DOHH2 (cell line): Measurements from ENCODE around the gene CLDN3.

Experiments used
- H3F3A ChIP-seq: fragments of 200-600 bp; sonication (generic), shearing (Covaris generic); 2 replicates; pipeline ENCODE4 v1.6.0; 2016; ENCODE audit warnings: antibody characterized with exemption, mild to moderate bottlenecking; ENCODE audit not compliant: control insufficient read depth, insufficient read depth
- H3K27ac ChIP-seq: fragments of 200-600 bp; sonication (generic); 2 replicates; pipeline ENCODE4 v1.5.1; 2014; ENCODE audit warnings: low read depth, mild to moderate bottlenecking, low read length, moderate library complexity
- H3K27me3 ChIP-seq: fragments of 200-600 bp; sonication (generic); 2 replicates; pipeline ENCODE4 v1.6.1; 2014; ENCODE audit warnings: mild to moderate bottlenecking, low read length, mixed read lengths; ENCODE audit not compliant: control insufficient read depth
- H3K36me3 ChIP-seq: fragments of 200-600 bp; sonication (generic); 2 replicates; pipeline ENCODE4 v1.6.1; 2014; ENCODE audit warnings: mild to moderate bottlenecking, low read length, moderate library complexity, mixed read lengths; ENCODE audit not compliant: control insufficient read depth
- H3K4me1 ChIP-seq: fragments of 200-600 bp; sonication (generic); 2 replicates; pipeline ENCODE4 v1.6.1; 2014; ENCODE audit warnings: mild to moderate bottlenecking, low read length, mixed read lengths; ENCODE audit not compliant: control insufficient read depth
- H3K4me2 ChIP-seq: fragments of 200-600 bp; sonication (generic); 2 replicates; pipeline ENCODE4 v1.6.0; 2014; ENCODE audit warnings: mild to moderate bottlenecking, low read length, moderate library complexity
- H3K4me3 ChIP-seq: fragments of 200-600 bp; sonication (generic); 2 replicates; pipeline ENCODE4 v1.5.1; 2014; ENCODE audit warnings: mild to moderate bottlenecking, low read length, mixed read lengths
- H3K79me2 ChIP-seq: fragments of 200-600 bp; sonication (generic); 2 replicates; pipeline ENCODE4 v1.6.1; 2014; ENCODE audit warnings: mild to moderate bottlenecking, low read length, mixed read lengths; ENCODE audit not compliant: control insufficient read depth
- H3K9me2 ChIP-seq: fragments of 200-600 bp; sonication (generic); replicated peaks from 2 replicates; pipeline ENCODE4 v1.6.1; 2014; ENCODE audit warnings: mild to moderate bottlenecking, low read length, mixed read lengths; ENCODE audit not compliant: control insufficient read depth
- H3K9me3 ChIP-seq: fragments of 200-600 bp; sonication (generic); 2 replicates; pipeline ENCODE4 v1.6.1; 2014; ENCODE audit warnings: antibody characterized with exemption, low read length, mixed read lengths; ENCODE audit not compliant: control insufficient read depth, insufficient read depth
- H4K20me1 ChIP-seq: fragments of 200-600 bp; sonication (generic); 2 replicates; pipeline ENCODE4 v1.6.0; 2014; ENCODE audit warnings: low read depth, mild to moderate bottlenecking, antibody characterized with exemption, low read length, moderate library complexity; ENCODE audit not compliant: control insufficient read depth, insufficient read depth
- EZH2phosphoT487 ChIP-seq: fragments of 200-600 bp; sonication (generic); IDR thresholded peaks from 2 replicates; pipeline ENCODE4 v1.6.1; 2017; ENCODE audit warnings: borderline replicate concordance, mild to moderate bottlenecking, antibody characterized with exemption, low read length, moderate library complexity, mixed read lengths
- TF ChIP-seq, protein P1 (sequence below): fragments of 200-600 bp; sonication (generic); IDR thresholded peaks from one replicate; pipeline ENCODE4 v1.5.1; 2014; ENCODE audit warnings: antibody characterized with exemption, mild to moderate bottlenecking, low read depth, low read length; ENCODE audit not compliant: poor library complexity, severe bottlenecking

CLDN3 gene

DNA sequence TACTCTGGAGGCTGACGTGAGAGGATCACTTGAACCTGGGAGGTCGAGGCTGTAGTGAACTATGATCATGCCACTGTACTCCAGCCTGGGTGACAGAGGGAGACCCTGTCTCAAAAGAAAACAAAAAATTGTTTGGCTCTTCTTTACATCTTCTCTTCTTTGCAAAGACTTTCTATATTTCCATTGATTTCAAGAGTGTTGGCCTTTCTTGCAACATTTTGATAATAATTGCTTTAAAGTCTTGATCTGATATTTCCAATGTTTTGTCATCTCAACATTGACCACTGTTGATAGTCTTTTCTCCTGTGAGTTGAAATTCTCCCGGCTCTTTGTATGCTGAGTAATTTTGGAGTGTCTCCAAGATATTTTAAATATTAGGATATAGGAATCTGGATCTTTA is 42.9 kb upstream of the CLDN3 start:
- H3K4me1 ChIP-seq = no peaks in the 10 kb centered on the region
- H3K4me2 ChIP-seq = no peak overlapping the region
- H3K4me3 ChIP-seq = no peak overlapping the region
- H3K36me3 ChIP-seq = no peaks in the 10 kb centered on the region
- no peak overlapping the region for H3K27ac ChIP-seq
- TF ChIP-seq EZH2phosphoT487 = no peak
- TF ChIP-seq, protein P1, sequence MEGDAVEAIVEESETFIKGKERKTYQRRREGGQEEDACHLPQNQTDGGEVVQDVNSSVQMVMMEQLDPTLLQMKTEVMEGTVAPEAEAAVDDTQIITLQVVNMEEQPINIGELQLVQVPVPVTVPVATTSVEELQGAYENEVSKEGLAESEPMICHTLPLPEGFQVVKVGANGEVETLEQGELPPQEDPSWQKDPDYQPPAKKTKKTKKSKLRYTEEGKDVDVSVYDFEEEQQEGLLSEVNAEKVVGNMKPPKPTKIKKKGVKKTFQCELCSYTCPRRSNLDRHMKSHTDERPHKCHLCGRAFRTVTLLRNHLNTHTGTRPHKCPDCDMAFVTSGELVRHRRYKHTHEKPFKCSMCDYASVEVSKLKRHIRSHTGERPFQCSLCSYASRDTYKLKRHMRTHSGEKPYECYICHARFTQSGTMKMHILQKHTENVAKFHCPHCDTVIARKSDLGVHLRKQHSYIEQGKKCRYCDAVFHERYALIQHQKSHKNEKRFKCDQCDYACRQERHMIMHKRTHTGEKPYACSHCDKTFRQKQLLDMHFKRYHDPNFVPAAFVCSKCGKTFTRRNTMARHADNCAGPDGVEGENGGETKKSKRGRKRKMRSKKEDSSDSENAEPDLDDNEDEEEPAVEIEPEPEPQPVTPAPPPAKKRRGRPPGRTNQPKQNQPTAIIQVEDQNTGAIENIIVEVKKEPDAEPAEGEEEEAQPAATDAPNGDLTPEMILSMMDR = no peak
- H3K9me3 ChIP-seq = no peaks in the 10 kb centered on the region
- H3K27me3 ChIP-seq = peaks cover 3% of the 10 kb centered on the region; the same call in 1 of the 2 replicates
- no peaks in the 10 kb centered on the region for H3K9me2 ChIP-seq
- H3K79me2 ChIP-seq = no peaks in the 10 kb centered on the region
- no peaks in the 10 kb centered on the region for H4K20me1 ChIP-seq
- no peaks in the 10 kb centered on the region for H3F3A ChIP-seq

DNA sequence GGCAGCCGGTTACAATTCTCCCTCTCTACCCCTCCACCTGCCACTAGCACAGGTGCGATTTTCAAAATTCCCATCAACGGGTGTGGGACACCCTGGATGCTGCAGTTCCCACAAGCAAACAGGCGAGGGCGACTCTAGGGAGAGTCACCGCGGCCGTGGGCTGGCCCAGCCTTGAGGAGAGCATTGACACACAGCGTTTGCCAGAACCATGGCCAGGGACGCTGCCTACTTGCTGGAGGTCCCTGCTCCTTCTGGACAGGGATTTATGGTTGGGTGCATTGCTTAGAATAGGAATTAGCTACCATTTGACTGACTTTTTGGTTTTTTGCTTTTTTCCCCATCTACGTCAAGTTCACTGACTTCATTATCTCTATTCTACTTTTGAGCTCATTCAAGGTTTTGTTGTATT is 41.7 kb upstream of the CLDN3 start:
- H3K36me3 ChIP-seq = no peaks in the 10 kb centered on the region
- H3K27me3 ChIP-seq = peaks cover 3% of the 10 kb centered on the region; the same call in 1 of the 2 replicates
- no peaks in the 10 kb centered on the region for H3F3A ChIP-seq
- no peak overlapping the region for H3K27ac ChIP-seq
- H3K4me3 ChIP-seq = no peak overlapping the region
- H3K79me2 ChIP-seq = no peaks in the 10 kb centered on the region
- H3K4me2 ChIP-seq = no peak overlapping the region
- TF ChIP-seq, protein P1 = peak; percentile 94
- TF ChIP-seq EZH2phosphoT487 = no peak
- no peaks in the 10 kb centered on the region for H3K9me3 ChIP-seq
- no peaks in the 10 kb centered on the region for H3K4me1 ChIP-seq
- H4K20me1 ChIP-seq = no peaks in the 10 kb centered on the region; the same call in 1 of the 2 replicates
- H3K9me2 ChIP-seq = no peaks in the 10 kb centered on the region

DNA sequence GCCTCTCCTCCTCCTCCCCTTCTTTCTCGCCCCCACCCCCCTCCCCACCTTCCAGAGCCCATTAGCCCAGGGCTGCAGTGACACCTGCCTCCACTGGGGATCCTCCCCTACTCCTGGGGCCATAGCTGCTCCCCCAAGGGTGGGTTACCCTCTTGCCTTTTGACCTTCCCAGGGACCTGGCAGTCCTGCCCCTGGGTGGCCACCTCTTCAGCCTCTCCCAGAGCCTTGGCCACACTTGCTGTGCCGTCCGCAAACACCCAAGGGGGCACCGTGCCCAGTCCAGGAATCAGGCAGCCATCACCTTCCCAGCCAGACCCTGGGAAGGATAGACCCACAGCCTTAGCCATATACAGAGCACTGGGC is 40.9 kb upstream of the CLDN3 start:
- H3K9me2 ChIP-seq = no peaks in the 10 kb centered on the region
- H3K4me3 ChIP-seq = no peak overlapping the region
- no peak overlapping the region for H3K4me2 ChIP-seq
- H3K79me2 ChIP-seq = no peaks in the 10 kb centered on the region
- H3F3A ChIP-seq = no peaks in the 10 kb centered on the region
- peaks cover 3% of the 10 kb centered on the region; the same call in 1 of the 2 replicates for H3K27me3 ChIP-seq
- no peaks in the 10 kb centered on the region for H3K9me3 ChIP-seq
- H3K4me1 ChIP-seq = no peaks in the 10 kb centered on the region
- no peak overlapping the region for H3K27ac ChIP-seq
- H4K20me1 ChIP-seq = no peaks in the 10 kb centered on the region; the same call in 1 of the 2 replicates
- TF ChIP-seq, protein P1 = no peak
- no peak for TF ChIP-seq EZH2phosphoT487
- H3K36me3 ChIP-seq = no peaks in the 10 kb centered on the region

DNA sequence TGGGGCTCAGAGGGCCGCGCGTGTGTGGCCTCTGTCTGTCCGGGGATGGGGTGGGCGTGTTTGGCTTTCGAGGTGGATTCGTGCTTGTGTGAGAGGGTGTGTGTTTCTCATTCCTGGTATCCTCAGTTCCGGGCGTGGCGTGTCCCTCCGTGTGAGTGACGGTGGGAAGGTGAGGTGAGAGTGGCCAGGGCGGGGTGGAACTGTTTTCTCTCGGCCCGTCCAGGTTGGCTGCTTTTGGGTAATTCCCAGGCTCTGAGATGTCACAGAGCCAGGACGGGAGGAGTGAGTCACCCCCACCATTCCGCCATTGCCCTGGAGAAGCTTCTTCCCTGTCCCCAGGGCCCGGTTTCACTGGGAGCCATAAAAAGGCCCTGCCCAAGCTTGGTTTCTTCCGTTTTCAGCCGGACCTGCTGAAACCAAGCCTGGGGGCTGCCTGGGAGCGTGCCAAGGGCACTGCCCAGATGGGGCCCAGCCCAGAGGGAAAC is 39.4 kb upstream of the CLDN3 start:
- Histone ChIP-seq H3K36me3 (no peaks in the 10 kb centered on the region), H3K9me3 (no peaks in the 10 kb centered on the region), H3K9me2 (no peaks in the 10 kb centered on the region), H3K27ac (no peak overlapping the region), H3K4me2 (no peak overlapping the region), H3K4me3 (no peak overlapping the region), H3K79me2 (no peaks in the 10 kb centered on the region), H3K4me1 (no peaks in the 10 kb centered on the region), H4K20me1 (no peaks in the 10 kb centered on the region; the same call in 1 of the 2 replicates), H3K27me3 (peaks cover 3% of the 10 kb centered on the region; the same call in 1 of the 2 replicates), H3F3A (no peaks in the 10 kb centered on the region)
- TF ChIP-seq, protein P1 = no peak
- no peak for TF ChIP-seq EZH2phosphoT487
